ENCODE measurements around the gene NFIB. TPM values are rescaled to one million over a fixed set of nuclear protein-coding genes. Genes with fewer than 3 reads are reported as not detected.

The NFIB gene
- total RNA-seq, 1 donor from 2014 or later: 1.5 TPM

DNA sequence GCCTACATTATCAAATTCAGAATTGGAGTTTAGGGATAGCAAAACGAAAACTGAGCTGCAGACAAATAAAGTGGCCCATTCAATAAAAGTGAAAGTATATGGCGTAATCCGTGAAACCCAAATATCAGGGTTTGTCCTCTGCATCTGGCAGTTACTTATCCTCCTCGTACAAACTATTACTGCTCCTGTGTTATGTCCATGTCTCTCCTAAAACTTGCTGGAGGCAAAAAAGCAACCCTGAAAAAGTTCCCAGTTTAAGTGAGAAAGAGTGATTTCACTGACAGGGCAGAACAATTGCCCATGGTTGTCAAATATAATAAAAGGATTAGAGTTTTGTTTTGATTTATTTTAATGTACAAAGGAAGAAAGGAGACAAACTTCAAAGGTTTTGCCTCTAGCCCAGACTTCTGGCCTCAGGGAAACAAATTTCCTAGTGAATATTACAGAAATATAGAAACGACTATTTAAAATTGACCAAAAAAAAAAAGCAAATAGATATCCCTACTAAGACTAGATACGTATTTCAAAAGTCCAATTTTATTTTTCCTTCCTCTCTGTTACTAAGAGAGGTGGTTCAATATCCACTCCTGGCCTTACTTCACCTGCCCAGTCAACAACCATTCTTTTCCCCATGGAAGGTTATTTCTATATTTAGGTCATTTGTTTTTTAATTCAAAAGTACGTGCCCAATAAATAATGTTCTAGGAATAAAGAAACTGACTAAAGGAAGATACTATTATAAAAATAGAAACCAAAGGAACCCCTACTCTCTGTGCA lies 50.0 kb downstream of the NFIB start:
- DNase-seq: no peak
- Mint-ChIP-seq H3K36me3 (ENCODE audit: unreplicated experiment) (peaks cover 4% of the 10 kb centered on the region), H3K27me3 (ENCODE audit: unreplicated experiment) (no peaks in the 10 kb centered on the region), H3K4me3 (ENCODE audit: unreplicated experiment) (no peak overlapping the region), H3K4me1 (ENCODE audit: low read depth, unreplicated experiment) (no peaks in the 10 kb centered on the region), H3K27ac (ENCODE audit: unreplicated experiment) (no peak overlapping the region), H3K9me3 (ENCODE audit: unreplicated experiment) (no peaks in the 10 kb centered on the region)
- TF ChIP-seq, protein P1, sequence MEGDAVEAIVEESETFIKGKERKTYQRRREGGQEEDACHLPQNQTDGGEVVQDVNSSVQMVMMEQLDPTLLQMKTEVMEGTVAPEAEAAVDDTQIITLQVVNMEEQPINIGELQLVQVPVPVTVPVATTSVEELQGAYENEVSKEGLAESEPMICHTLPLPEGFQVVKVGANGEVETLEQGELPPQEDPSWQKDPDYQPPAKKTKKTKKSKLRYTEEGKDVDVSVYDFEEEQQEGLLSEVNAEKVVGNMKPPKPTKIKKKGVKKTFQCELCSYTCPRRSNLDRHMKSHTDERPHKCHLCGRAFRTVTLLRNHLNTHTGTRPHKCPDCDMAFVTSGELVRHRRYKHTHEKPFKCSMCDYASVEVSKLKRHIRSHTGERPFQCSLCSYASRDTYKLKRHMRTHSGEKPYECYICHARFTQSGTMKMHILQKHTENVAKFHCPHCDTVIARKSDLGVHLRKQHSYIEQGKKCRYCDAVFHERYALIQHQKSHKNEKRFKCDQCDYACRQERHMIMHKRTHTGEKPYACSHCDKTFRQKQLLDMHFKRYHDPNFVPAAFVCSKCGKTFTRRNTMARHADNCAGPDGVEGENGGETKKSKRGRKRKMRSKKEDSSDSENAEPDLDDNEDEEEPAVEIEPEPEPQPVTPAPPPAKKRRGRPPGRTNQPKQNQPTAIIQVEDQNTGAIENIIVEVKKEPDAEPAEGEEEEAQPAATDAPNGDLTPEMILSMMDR (IDR thresholded peaks at IDR 0.05; ENCODE audit: partially characterized antibody, unreplicated experiment): no peak

DNA sequence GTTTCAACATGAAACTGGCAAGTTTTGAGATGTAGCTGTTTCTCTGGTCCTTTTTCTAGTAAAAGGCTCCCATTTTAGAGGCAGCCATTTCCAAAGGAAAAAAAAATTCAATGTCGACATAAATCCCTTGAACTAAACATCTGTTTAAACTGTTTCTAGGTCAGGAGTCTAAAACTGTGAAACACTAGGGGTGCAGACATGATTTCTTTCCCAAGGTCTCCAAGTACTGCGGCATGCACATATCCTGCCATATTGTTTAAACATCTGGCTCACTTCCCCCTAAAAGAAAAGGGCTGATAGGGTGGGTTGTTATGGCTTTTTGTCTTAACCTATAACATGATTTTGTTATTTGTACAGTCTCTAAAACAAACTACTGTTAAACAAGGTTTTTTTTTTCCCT lies 51.1 kb downstream of the NFIB start:
- Mint-ChIP-seq H3K27ac (ENCODE audit: unreplicated experiment) (no peak overlapping the region), H3K9me3 (ENCODE audit: unreplicated experiment) (no peaks in the 10 kb centered on the region), H3K36me3 (ENCODE audit: unreplicated experiment) (peaks cover 4% of the 10 kb centered on the region), H3K4me3 (ENCODE audit: unreplicated experiment) (no peak overlapping the region), H3K4me1 (ENCODE audit: low read depth, unreplicated experiment) (no peaks in the 10 kb centered on the region), H3K27me3 (ENCODE audit: unreplicated experiment) (no peaks in the 10 kb centered on the region)
- TF ChIP-seq, protein P1 (IDR thresholded peaks at IDR 0.05; ENCODE audit: partially characterized antibody, unreplicated experiment): no peak
- no peak for DNase-seq

DNA sequence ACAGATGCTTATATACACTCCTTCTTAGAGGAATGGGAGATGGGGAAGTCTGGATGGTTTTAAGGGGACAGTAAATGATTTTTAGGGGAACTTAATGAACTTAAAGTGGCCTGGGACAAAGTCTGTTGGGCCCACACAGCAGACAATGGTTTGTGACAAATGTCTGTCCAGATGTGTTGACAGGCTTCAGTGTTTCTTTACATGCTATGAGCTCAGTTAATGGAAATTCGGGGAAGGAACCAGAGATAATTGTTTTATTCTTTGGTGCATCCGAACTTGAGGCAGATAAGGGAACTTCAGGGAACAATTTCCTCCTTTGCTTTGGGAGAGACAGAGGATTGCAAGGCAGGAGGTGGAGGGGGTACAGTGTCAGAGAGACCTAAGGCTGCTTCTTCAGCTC lies 52.3 kb downstream of the NFIB start:
- TF ChIP-seq, protein P1 (IDR thresholded peaks at IDR 0.05; ENCODE audit: partially characterized antibody, unreplicated experiment): no peak
- no peak for DNase-seq
- no peaks in the 10 kb centered on the region for H3K4me1 Mint-ChIP-seq (ENCODE audit: low read depth, unreplicated experiment)

DNA sequence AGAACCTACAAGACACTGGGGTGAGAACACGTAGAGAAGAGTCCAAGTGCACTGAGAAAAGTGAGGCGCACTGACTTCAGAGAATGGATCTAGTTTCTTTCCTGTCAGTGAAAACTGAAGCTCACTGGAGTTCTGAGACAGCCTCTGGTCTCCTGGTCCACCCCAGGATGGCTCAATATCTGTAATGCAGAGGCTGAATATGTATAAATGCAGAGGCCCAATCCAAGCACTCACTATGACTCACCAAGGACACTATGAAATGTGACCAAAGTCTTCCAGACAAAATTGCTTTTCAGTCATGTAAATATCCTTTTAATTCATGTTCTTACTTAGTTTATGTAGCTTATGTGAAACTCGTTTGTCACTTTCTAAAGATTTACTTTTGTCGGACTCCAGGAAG lies 53.8 kb downstream of the NFIB start:
- H3K36me3 Mint-ChIP-seq (ENCODE audit: unreplicated experiment): no peaks in the 10 kb centered on the region

More for the DNA sequence above, 52.3 kb downstream of the NFIB start:
- Mint-ChIP-seq H3K36me3 (ENCODE audit: unreplicated experiment) (peaks cover 4% of the 10 kb centered on the region), H3K27me3 (ENCODE audit: unreplicated experiment) (no peaks in the 10 kb centered on the region), H3K4me3 (ENCODE audit: unreplicated experiment) (no peak overlapping the region), H3K9me3 (ENCODE audit: unreplicated experiment) (no peaks in the 10 kb centered on the region), H3K27ac (ENCODE audit: unreplicated experiment) (no peak overlapping the region)

More for the DNA sequence above, 53.8 kb downstream of the NFIB start:
- Mint-ChIP-seq H3K4me3 (ENCODE audit: unreplicated experiment) (no peak overlapping the region), H3K27me3 (ENCODE audit: unreplicated experiment) (no peaks in the 10 kb centered on the region), H3K27ac (ENCODE audit: unreplicated experiment) (no peak overlapping the region), H3K4me1 (ENCODE audit: low read depth, unreplicated experiment) (no peaks in the 10 kb centered on the region), H3K9me3 (ENCODE audit: unreplicated experiment) (no peaks in the 10 kb centered on the region)
- TF ChIP-seq, protein P1 (IDR thresholded peaks at IDR 0.05; ENCODE audit: partially characterized antibody, unreplicated experiment): no peak
- DNase-seq: no peak

Measured in glutamatergic neuron (in vitro differentiated cells).